ENCODE results near the gene ETV5.

ETV5 gene

GRCh38 chr3:186108106-186108940 is 566 bp downstream of the ETV5 start:
- peaks cover 27% of the 10 kb centered on the region for H3K4me1 ChIP-seq (ENCODE audit: control insufficient read depth, insufficient read depth, low read length)
- H3K36me3 ChIP-seq (ENCODE audit: control insufficient read depth, insufficient read depth, low read length): no peaks in the 10 kb centered on the region
- H3K9ac ChIP-seq (ENCODE audit: low read depth, low read length): no peak overlapping the region
- no peaks in the 10 kb centered on the region for H3K9me3 ChIP-seq (ENCODE audit: control insufficient read depth, insufficient read depth, low read length)
- H3K27me3 ChIP-seq (ENCODE audit: control insufficient read depth, insufficient read depth, low read length): peaks cover 88% of the 10 kb centered on the region
- peak overlapping the region; percentile 84 for H3K27ac ChIP-seq (ENCODE audit: low read depth, low read length)
- H3K4me3 ChIP-seq (ENCODE audit: low read depth, low read length): peak overlapping the region; percentile 72

- H3K9me3 ChIP-seq (ENCODE audit: control insufficient read depth, insufficient read depth, low read length): no peaks in the 10 kb centered on the region
- H3K4me1 ChIP-seq (ENCODE audit: control insufficient read depth, insufficient read depth, low read length): peaks cover 27% of the 10 kb centered on the region
- H3K4me3 ChIP-seq (ENCODE audit: low read depth, low read length): peak overlapping the region; percentile 72
- H3K9ac ChIP-seq (ENCODE audit: low read depth, low read length): no peak overlapping the region
- peaks cover 88% of the 10 kb centered on the region for H3K27me3 ChIP-seq (ENCODE audit: control insufficient read depth, insufficient read depth, low read length)
- H3K27ac ChIP-seq (ENCODE audit: low read depth, low read length): peak overlapping the region; percentile 84
- no peaks in the 10 kb centered on the region for H3K36me3 ChIP-seq (ENCODE audit: control insufficient read depth, insufficient read depth, low read length)
Measured at GRCh38 chr3:186107215-186108105, 1.4 kb downstream of the ETV5 start.

DNA sequence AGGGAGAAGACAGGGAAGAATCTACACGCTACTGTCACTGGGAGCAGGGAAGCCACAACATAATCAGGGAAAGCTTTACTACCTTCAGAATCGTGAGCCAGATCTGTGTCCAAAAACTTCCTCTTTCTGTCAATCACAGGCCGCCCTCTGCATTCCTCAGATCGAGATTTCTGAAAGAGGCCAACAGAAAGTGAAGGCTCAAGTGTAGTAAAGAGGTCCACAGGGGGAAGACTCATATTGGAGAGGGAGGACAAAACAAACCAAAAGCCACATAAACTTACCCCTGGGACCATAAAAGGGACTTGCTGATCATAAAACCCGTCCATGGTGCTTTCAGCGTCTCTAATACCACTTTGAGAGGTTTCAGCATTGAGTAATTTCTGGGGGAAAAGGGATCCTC is 3.3 kb downstream of the ETV5 start:
- no peak overlapping the region for H3K9ac ChIP-seq (ENCODE audit: low read depth, low read length)
- peaks cover 86% of the 10 kb centered on the region for H3K27me3 ChIP-seq (ENCODE audit: control insufficient read depth, insufficient read depth, low read length)

DNA sequence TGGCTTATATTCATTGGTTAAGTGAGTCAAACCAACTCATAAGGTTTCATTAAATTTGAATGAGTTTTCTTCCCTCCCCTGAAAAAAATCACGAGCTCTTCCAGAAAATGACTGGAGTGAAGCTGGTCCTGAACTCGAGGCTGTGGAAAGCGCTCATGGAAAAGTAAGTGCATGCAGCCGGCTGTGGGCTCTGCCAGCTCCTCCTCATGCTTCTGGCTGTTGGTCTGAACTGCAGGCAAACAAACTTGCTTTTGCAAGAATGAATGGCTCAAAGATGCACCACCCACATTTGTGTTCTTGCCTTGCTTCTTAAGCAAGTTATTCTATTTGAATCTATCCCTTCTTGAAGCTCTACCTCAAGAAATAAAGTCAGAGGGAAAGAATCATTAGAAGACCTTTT is 6.2 kb downstream of the ETV5 start:
- H3K4me3 ChIP-seq (ENCODE audit: low read depth, low read length): no peak overlapping the region
- peaks cover 24% of the 10 kb centered on the region for H3K4me1 ChIP-seq (ENCODE audit: control insufficient read depth, insufficient read depth, low read length)
- H3K9me3 ChIP-seq (ENCODE audit: control insufficient read depth, insufficient read depth, low read length): no peaks in the 10 kb centered on the region
- H3K27ac ChIP-seq (ENCODE audit: low read depth, low read length): no peak overlapping the region
- no peaks in the 10 kb centered on the region for H3K36me3 ChIP-seq (ENCODE audit: control insufficient read depth, insufficient read depth, low read length)
- H3K9ac ChIP-seq (ENCODE audit: low read depth, low read length): no peak overlapping the region
- H3K27me3 ChIP-seq (ENCODE audit: control insufficient read depth, insufficient read depth, low read length): peaks cover 92% of the 10 kb centered on the region

More for the DNA sequence above, 3.3 kb downstream of the ETV5 start:
- Histone ChIP-seq H3K27ac (ENCODE audit: low read depth, low read length) (no peak overlapping the region), H3K4me1 (ENCODE audit: control insufficient read depth, insufficient read depth, low read length) (peaks cover 23% of the 10 kb centered on the region), H3K9me3 (ENCODE audit: control insufficient read depth, insufficient read depth, low read length) (no peaks in the 10 kb centered on the region), H3K36me3 (ENCODE audit: control insufficient read depth, insufficient read depth, low read length) (no peaks in the 10 kb centered on the region), H3K4me3 (ENCODE audit: low read depth, low read length) (no peak overlapping the region)

DNA sequence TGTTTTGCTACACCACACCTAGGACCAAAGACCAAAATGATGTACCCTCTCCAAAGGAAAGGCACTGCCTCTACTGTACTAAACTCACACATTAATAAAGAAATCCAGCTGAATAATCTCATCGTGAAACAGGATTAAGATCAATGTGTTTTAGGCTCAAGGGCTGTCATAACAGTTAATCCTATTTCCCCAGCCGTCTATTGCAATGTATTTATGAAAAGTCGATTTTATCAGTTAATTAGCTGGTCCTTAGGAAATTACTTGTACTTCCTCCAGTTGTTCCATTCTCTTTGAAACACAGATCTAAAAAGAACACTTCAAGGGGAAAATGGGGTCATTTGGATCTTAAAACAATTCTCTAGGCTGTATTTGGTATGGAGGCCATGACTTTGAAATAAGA is 8.5 kb downstream of the ETV5 start:
- H3K4me1 ChIP-seq (ENCODE audit: control insufficient read depth, insufficient read depth, low read length): peaks cover 39% of the 10 kb centered on the region
- H3K9ac ChIP-seq (ENCODE audit: low read depth, low read length): no peak overlapping the region
- H3K36me3 ChIP-seq (ENCODE audit: control insufficient read depth, insufficient read depth, low read length): no peaks in the 10 kb centered on the region
- peaks cover 89% of the 10 kb centered on the region for H3K27me3 ChIP-seq (ENCODE audit: control insufficient read depth, insufficient read depth, low read length)
- H3K27ac ChIP-seq (ENCODE audit: low read depth, low read length): no peak overlapping the region
- no peak overlapping the region for H3K4me3 ChIP-seq (ENCODE audit: low read depth, low read length)
- no peaks in the 10 kb centered on the region for H3K9me3 ChIP-seq (ENCODE audit: control insufficient read depth, insufficient read depth, low read length)

DNA sequence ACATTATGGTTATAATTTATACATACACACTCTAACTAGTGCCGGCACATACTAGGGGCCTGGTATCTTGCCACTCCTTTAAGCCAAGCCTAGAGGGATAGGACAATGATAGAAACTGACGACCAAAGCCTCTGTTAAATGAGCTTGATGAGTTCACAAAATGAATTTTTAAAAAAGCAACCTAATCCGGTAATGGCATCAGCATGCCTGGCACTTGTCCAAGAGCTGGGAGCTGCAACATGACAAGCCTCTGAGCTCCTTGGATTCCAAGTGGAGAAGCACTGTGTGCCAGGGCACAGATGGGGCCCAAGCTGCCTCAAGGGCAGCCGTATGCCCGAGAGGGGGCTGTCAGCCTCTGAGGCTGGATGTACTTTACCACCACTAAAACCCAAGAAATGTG is 9.7 kb downstream of the ETV5 start:
- Histone ChIP-seq H3K27ac (ENCODE audit: low read depth, low read length) (no peak overlapping the region), H3K36me3 (ENCODE audit: control insufficient read depth, insufficient read depth, low read length) (no peaks in the 10 kb centered on the region)

GRCh38 chr3:186098740-186099139 is 10.1 kb downstream of the ETV5 start:
- Histone ChIP-seq H3K9ac (ENCODE audit: low read depth, low read length) (no peak overlapping the region), H3K4me3 (ENCODE audit: low read depth, low read length) (peak overlapping the region; percentile 54), H3K27ac (ENCODE audit: low read depth, low read length) (no peak overlapping the region), H3K4me1 (ENCODE audit: control insufficient read depth, insufficient read depth, low read length) (peaks cover 33% of the 10 kb centered on the region), H3K36me3 (ENCODE audit: control insufficient read depth, insufficient read depth, low read length) (no peaks in the 10 kb centered on the region), H3K9me3 (ENCODE audit: control insufficient read depth, insufficient read depth, low read length) (no peaks in the 10 kb centered on the region), H3K27me3 (ENCODE audit: control insufficient read depth, insufficient read depth, low read length) (peaks cover 90% of the 10 kb centered on the region)

More for the DNA sequence above, 9.7 kb downstream of the ETV5 start:
- Histone ChIP-seq H3K27me3 (ENCODE audit: control insufficient read depth, insufficient read depth, low read length) (peaks cover 90% of the 10 kb centered on the region), H3K9ac (ENCODE audit: low read depth, low read length) (no peak overlapping the region), H3K9me3 (ENCODE audit: control insufficient read depth, insufficient read depth, low read length) (no peaks in the 10 kb centered on the region), H3K4me3 (ENCODE audit: low read depth, low read length) (no peak overlapping the region), H3K4me1 (ENCODE audit: control insufficient read depth, insufficient read depth, low read length) (peaks cover 38% of the 10 kb centered on the region)

DNA sequence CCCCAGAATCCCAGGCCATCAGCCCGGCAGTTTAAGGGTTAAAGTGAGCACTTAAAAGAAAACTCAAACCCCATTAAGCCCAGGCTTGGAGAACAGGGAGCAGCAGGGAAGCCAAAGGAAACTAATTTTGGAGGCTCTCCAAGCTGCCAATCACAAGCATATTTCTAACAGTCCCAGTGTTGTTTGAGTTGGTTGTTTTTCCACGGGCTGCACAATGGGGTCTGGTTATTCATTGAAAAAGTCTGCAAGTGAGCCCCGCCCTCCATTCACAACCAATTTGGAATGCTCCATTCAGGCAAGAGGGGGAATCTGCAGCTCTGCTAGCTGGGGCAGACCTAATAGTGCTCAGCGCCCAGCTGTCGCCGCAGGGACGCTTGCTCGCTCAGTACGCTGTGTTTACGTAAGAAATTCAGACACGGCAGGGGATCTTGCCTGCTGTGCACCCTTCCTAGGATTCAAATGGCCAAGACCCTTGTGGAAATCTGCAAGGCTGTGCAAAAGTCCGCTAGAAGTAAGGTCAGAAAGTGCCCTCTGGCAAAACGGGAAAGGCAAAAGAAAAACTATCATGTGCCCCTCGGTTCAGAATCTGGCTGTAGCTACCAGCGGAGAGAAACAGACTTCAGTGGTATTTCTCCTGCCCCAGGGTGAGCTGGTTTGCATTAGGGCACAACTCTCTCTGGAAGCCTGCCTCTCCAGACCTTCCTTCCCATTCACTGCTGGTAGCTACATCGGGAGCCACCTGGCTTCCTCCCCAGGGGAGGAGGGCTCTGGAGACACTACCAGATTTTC is 11.0 kb downstream of the ETV5 start:
- H3K9me3 ChIP-seq (ENCODE audit: control insufficient read depth, insufficient read depth, low read length): no peaks in the 10 kb centered on the region
- H3K27ac ChIP-seq (ENCODE audit: low read depth, low read length): peak overlapping the region; percentile 73
- peaks cover 81% of the 10 kb centered on the region for H3K27me3 ChIP-seq (ENCODE audit: control insufficient read depth, insufficient read depth, low read length)
- H3K9ac ChIP-seq (ENCODE audit: low read depth, low read length): no peak overlapping the region
- H3K4me1 ChIP-seq (ENCODE audit: control insufficient read depth, insufficient read depth, low read length): peaks cover 38% of the 10 kb centered on the region
- H3K4me3 ChIP-seq (ENCODE audit: low read depth, low read length): peak overlapping the region; percentile 54
- H3K36me3 ChIP-seq (ENCODE audit: control insufficient read depth, insufficient read depth, low read length): no peaks in the 10 kb centered on the region

- H3K27me3 ChIP-seq (ENCODE audit: control insufficient read depth, insufficient read depth, low read length): peaks cover 76% of the 10 kb centered on the region
- H3K36me3 ChIP-seq (ENCODE audit: control insufficient read depth, insufficient read depth, low read length): no peaks in the 10 kb centered on the region
- no peaks in the 10 kb centered on the region for H3K9me3 ChIP-seq (ENCODE audit: control insufficient read depth, insufficient read depth, low read length)
- no peak overlapping the region for H3K9ac ChIP-seq (ENCODE audit: low read depth, low read length)
- H3K4me3 ChIP-seq (ENCODE audit: low read depth, low read length): peak overlapping the region; percentile 54
- H3K27ac ChIP-seq (ENCODE audit: low read depth, low read length): peak overlapping the region; percentile 73
- H3K4me1 ChIP-seq (ENCODE audit: control insufficient read depth, insufficient read depth, low read length): peaks cover 38% of the 10 kb centered on the region
Measured at GRCh38 chr3:186097317-186097662, 11.6 kb downstream of the ETV5 start.

DNA sequence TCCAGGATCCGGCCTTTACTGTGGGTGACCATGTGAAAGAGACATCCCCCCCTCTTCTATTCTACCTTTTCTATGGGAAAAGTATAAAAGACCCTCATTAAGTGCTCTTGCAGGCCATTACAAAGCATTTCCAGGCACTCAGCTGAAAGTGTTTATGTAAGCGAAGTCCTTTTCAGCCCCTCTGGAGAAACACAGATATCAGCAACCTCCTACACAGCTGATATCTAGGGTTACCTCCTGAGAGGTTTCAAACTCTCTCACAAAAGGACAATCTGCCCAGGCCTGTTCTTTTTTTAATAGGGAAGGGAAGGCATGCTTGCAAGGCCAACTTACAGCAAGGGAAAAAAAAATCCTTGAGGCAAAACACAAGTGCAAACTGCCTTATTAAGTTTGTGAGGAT is 12.6 kb downstream of the ETV5 start:
- Histone ChIP-seq H3K27me3 (ENCODE audit: control insufficient read depth, insufficient read depth, low read length) (peaks cover 67% of the 10 kb centered on the region), H3K4me1 (ENCODE audit: control insufficient read depth, insufficient read depth, low read length) (peaks cover 38% of the 10 kb centered on the region), H3K27ac (ENCODE audit: low read depth, low read length) (no peak overlapping the region), H3K9me3 (ENCODE audit: control insufficient read depth, insufficient read depth, low read length) (no peaks in the 10 kb centered on the region), H3K4me3 (ENCODE audit: low read depth, low read length) (no peak overlapping the region), H3K36me3 (ENCODE audit: control insufficient read depth, insufficient read depth, low read length) (no peaks in the 10 kb centered on the region), H3K9ac (ENCODE audit: low read depth, low read length) (no peak overlapping the region)

Data from HUES48 (cell line).